Measurements from ENCODE around the gene CLEC2A. TPM values are rescaled to one million over a fixed set of nuclear protein-coding genes. Genes with fewer than 3 reads are reported as not detected.
A peak's percentile ranks its signal among the peaks of the same experiment; 100 is the strongest.
"Not testable (repeated sequence)": the region's sequence is repeated elsewhere in the genome, so short reads cannot be mapped to it uniquely, and the experiment has no call there.

CLEC2A gene
- total RNA-seq (not detected), polyA plus RNA-seq (not detected), total RNA-seq (0 reads per million in 6 experiments)

GRCh38 chr12:9932270-9932669 lies at the start of gene CLEC2A:
Gene CLEC2A, minus strand, starts transcription at chr12:9932370. Its CDS starts 41 bp downstream, at chr12:9932329.
- no peaks in the 10 kb centered on the region for H3K9me3 Mint-ChIP-seq
- POLR2A ChIA-PET = no interaction called here
- ATAC-seq (no peak), DNase-seq (no peak)
- H3K27ac Mint-ChIP-seq = no peak within 1 kb of the TSS
- H3K4me3 Mint-ChIP-seq = no peak within 1 kb of the TSS
- H3K27me3 Mint-ChIP-seq = peaks cover 0 to 4% (median 0%) of the 10 kb centered on the region in 5 donors
- no peaks in the 10 kb centered on the region for H3K4me1 Mint-ChIP-seq
- no peaks in the 10 kb centered on the region for H3K36me3 Mint-ChIP-seq

GRCh38 chr12:9980126-9980525 lies 48.0 kb upstream of the CLEC2A start:
- Mint-ChIP-seq H3K27me3 (peaks cover 0 to 16% (median 3%) of the 10 kb centered on the region in 5 donors), H3K4me3 (no peak overlapping the region), H3K36me3 (peaks cover 0 to 16% (median 11%) of the 10 kb centered on the region in 3 donors), H3K4me1 (no peaks in the 10 kb centered on the region), H3K27ac (no peak overlapping the region), H3K9me3 (peaks cover 0 to 24% (median 13%) of the 10 kb centered on the region in 9 donors)
- POLR2A ChIA-PET = no interaction called here
- no peak for ATAC-seq
- DNase-seq = no peak

DNA sequence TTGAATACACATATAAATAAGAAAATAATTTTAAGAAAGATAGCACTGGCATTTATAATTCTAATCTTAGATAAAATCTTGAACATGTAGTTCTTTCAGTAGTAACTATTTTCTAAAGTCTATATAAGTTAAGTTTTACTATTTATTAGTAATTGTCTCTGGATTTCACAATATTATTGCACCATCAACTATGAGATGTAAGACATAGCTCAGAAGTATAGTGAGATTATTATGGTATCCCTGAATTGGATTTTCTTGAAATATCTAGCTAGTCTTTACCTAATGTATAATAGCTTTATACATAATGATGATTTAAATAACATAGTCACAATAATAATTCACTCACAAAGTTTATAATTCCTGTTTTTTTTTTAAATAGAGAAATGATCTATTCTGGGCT lies 45.7 kb upstream of the CLEC2A start:
- POLR2A ChIA-PET = no interaction called here
- peaks cover 0 to 31% (median 12%) of the 10 kb centered on the region in 5 donors for H3K27me3 Mint-ChIP-seq
- DNase-seq (no peak), ATAC-seq (no peak)
- peaks cover 0 to 27% (median 15%) of the 10 kb centered on the region in 9 donors for H3K9me3 Mint-ChIP-seq
- no peak overlapping the region for H3K27ac Mint-ChIP-seq
- H3K4me1 Mint-ChIP-seq = no peaks in the 10 kb centered on the region
- H3K4me3 Mint-ChIP-seq = no peak overlapping the region
- H3K36me3 Mint-ChIP-seq = peaks cover 0 to 20% (median 13%) of the 10 kb centered on the region in 3 donors

GRCh38 chr12:9976626-9977025 lies 44.5 kb upstream of the CLEC2A start:
- H3K4me3 Mint-ChIP-seq, DNase-seq, ATAC-seq, H3K4me1 Mint-ChIP-seq, POLR2A ChIA-PET, H3K27ac Mint-ChIP-seq: not testable (repeated sequence)
- H3K36me3 Mint-ChIP-seq = peaks cover 0 to 20% (median 13%) of the 10 kb centered on the region in 3 donors
- peaks cover 0 to 31% (median 12%) of the 10 kb centered on the region in 5 donors for H3K27me3 Mint-ChIP-seq
- H3K9me3 Mint-ChIP-seq = peaks cover 0 to 27% (median 15%) of the 10 kb centered on the region in 9 donors

- no peak overlapping the region for H3K4me3 Mint-ChIP-seq
- H3K27ac Mint-ChIP-seq = no peak overlapping the region
- POLR2A ChIA-PET = no interaction called here
- H3K27me3 Mint-ChIP-seq = peaks cover 0 to 31% (median 12%) of the 10 kb centered on the region in 5 donors
- DNase-seq (no peak), ATAC-seq (no peak)
- peaks cover 0 to 20% (median 13%) of the 10 kb centered on the region in 3 donors for H3K36me3 Mint-ChIP-seq
- peaks cover 0 to 27% (median 15%) of the 10 kb centered on the region in 9 donors for H3K9me3 Mint-ChIP-seq
- H3K4me1 Mint-ChIP-seq = no peaks in the 10 kb centered on the region
These were observed 43.4 kb upstream of the CLEC2A start for GRCh38 chr12:9975614-9976013.

- POLR2A ChIA-PET, H3K27ac Mint-ChIP-seq, H3K4me1 Mint-ChIP-seq, ATAC-seq, H3K4me3 Mint-ChIP-seq, DNase-seq: not testable (repeated sequence)
- peaks cover 0 to 22% (median 12%) of the 10 kb centered on the region in 5 donors for H3K27me3 Mint-ChIP-seq
- H3K9me3 Mint-ChIP-seq = peaks cover 0 to 27% (median 15%) of the 10 kb centered on the region in 9 donors
- H3K36me3 Mint-ChIP-seq = peaks cover 0 to 20% (median 11%) of the 10 kb centered on the region in 3 donors
These were observed 42.6 kb upstream of the CLEC2A start for GRCh38 chr12:9974731-9975130.

DNA sequence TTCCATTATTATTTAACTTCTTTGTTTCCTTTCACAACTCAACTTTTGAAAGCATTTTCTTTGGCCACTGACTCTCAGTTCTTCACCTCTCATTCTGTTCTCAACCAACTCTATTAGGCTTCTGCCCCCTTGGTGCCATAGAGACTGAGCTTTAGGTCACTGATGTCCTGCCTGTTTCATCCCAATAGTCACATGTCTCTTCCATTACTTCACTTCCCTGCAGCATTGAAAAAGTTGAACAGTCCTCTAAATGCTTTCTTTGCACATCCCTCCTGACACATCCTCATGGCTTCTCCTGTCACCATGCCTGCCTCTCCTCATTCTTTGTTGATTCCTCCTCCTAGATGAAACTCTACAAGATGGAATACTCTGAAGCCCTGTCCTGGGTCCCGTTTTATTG lies 41.8 kb upstream of the CLEC2A start:
- Mint-ChIP-seq H3K9me3 (peaks cover 0 to 27% (median 15%) of the 10 kb centered on the region in 9 donors), H3K36me3 (peaks cover 0 to 20% (median 9%) of the 10 kb centered on the region in 3 donors), H3K27ac (peak overlapping the region in 1 of 10 donors; percentile 15), H3K27me3 (peaks cover 0 to 20% (median 12%) of the 10 kb centered on the region in 5 donors), H3K4me1 (no peaks in the 10 kb centered on the region), H3K4me3 (peak overlapping the region in 1 of 10 donors; percentile 59)
- POLR2A ChIA-PET = no interaction called here
- no peak for ATAC-seq
- no peak for DNase-seq

- Mint-ChIP-seq H3K36me3 (peaks cover 0 to 9% (median 7%) of the 10 kb centered on the region in 3 donors), H3K4me3 (peak within 1 kb of the TSS in 1 of 10 donors; percentile 51), H3K27ac (no peak within 1 kb of the TSS), H3K9me3 (peaks cover 0 to 14% (median 7%) of the 10 kb centered on the region in 9 donors), H3K4me1 (peaks cover 0 to 2% (median under 1%) of the 10 kb centered on the region in 4 donors), H3K27me3 (peaks cover 0 to 20% (median 5%) of the 10 kb centered on the region in 5 donors)
- ATAC-seq (no peak), DNase-seq (no peak)
- POLR2A ChIA-PET = no interaction called here
These were observed 39.0 kb upstream of the CLEC2A start, which contains the start of gene CLEC12A for GRCh38 chr12:9971181-9971580. Gene CLEC12A, plus strand, starts transcription at chr12:9971409. Its CDS starts 188 bp downstream, at chr12:9971597.

DNA sequence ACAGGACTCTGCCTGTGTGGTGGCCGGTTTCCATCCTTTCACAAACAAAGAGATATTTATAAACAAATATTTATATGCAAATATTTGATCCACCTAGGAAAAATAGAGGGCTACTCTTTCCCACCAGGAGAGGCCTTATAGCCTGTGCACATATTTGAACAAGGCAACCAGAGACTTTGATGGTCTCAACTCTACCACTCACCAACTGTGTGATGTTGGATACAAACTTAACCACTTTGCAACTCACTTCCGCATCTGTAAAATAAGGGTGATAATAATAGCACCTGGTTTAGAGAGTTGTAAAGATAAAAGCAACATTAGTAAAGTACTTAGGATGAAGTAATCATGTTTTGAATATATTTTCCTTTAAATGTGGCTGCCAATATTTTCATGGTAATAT lies 37.5 kb upstream of the CLEC2A start:
- Mint-ChIP-seq H3K27me3 (peaks cover 0 to 10% (median 5%) of the 10 kb centered on the region in 5 donors), H3K4me3 (no peak overlapping the region), H3K27ac (no peak overlapping the region), H3K9me3 (no peaks in the 10 kb centered on the region), H3K4me1 (peaks cover 0 to 2% (median under 1%) of the 10 kb centered on the region in 4 donors), H3K36me3 (no peaks in the 10 kb centered on the region)
- ATAC-seq (no peak), DNase-seq (no peak)
- POLR2A ChIA-PET = no interaction called here

DNA sequence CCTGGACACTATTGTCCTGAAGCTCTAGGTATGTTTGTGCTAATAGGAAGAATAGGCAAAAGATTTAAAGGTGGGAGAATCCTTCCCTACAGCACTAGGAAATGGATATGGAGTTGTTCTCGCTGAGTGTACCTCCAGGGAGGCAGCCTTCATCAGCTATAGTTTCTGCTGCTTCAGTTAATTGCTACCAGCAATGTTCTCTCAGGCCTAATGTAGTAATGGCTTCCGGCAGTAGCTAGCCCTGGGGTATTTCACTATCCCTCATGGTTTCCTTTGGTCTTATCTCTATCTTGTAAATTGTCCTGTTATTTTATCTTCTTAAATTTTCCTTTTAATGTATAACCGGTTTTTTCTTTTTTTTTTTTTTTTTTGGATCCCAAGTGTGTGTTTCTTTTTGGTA lies 29.7 kb upstream of the CLEC2A start:
- no peak overlapping the region for H3K27ac Mint-ChIP-seq
- peaks cover 0 to 2% (median 0%) of the 10 kb centered on the region in 9 donors for H3K9me3 Mint-ChIP-seq
- no peak for DNase-seq
- no peak for ATAC-seq
- H3K4me3 Mint-ChIP-seq = no peak overlapping the region
- H3K4me1 Mint-ChIP-seq = peaks cover 11 to 34% (median 30%) of the 10 kb centered on the region in 4 donors
- POLR2A ChIA-PET = no interaction called here
- no peaks in the 10 kb centered on the region for H3K36me3 Mint-ChIP-seq
- H3K27me3 Mint-ChIP-seq = no peaks in the 10 kb centered on the region

- Mint-ChIP-seq H3K27ac (no peak overlapping the region), H3K36me3 (no peaks in the 10 kb centered on the region), H3K27me3 (no peaks in the 10 kb centered on the region), H3K4me1 (peaks cover 9 to 39% (median 33%) of the 10 kb centered on the region in 4 donors), H3K4me3 (no peak overlapping the region), H3K9me3 (peaks cover 0 to 2% (median 0%) of the 10 kb centered on the region in 9 donors)
- POLR2A ChIA-PET = no interaction called here
- ATAC-seq (peak; percentile 25 to 47), DNase-seq (peak in 1 of 10 donors; percentile 8)
These were observed 28.9 kb upstream of the CLEC2A start for GRCh38 chr12:9961106-9961505.

- no peak overlapping the region for H3K27ac Mint-ChIP-seq
- peak overlapping the region in 1 of 10 donors; percentile 21 for H3K4me3 Mint-ChIP-seq
- peaks cover 9 to 44% (median 36%) of the 10 kb centered on the region in 4 donors for H3K4me1 Mint-ChIP-seq
- POLR2A ChIA-PET = no interaction called here
- peaks cover 0 to 2% (median 0%) of the 10 kb centered on the region in 9 donors for H3K9me3 Mint-ChIP-seq
- no peaks in the 10 kb centered on the region for H3K27me3 Mint-ChIP-seq
- no peak for DNase-seq
- ATAC-seq = no peak
- H3K36me3 Mint-ChIP-seq = no peaks in the 10 kb centered on the region
These were observed 28.4 kb upstream of the CLEC2A start for GRCh38 chr12:9960590-9960989.

DNA sequence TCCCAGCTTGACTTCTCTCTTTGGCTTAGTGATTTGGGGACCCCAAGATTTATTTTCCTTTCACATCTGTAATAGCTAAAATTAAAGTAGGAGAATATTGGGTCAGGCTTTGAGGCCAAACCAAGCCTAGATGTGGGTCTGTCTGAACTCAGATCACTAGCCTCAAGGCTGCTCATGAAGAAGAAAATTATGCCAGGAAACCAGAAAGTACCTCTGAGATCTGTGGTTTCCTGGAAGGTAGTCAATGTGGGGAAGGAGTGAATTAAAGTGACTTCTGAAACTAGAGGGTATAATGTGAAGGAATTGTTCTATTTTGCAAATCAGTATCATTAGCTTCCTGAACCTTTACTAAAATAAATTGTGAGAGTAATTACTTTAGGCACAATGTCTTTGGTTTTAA lies 25.7 kb upstream of the CLEC2A start:
- peaks cover 9 to 49% (median 36%) of the 10 kb centered on the region in 4 donors for H3K4me1 Mint-ChIP-seq
- peak overlapping the region in 3 of 10 donors; percentile 12 to 70 (median 27) for H3K27ac Mint-ChIP-seq
- POLR2A ChIA-PET = no interaction called here
- no peaks in the 10 kb centered on the region for H3K36me3 Mint-ChIP-seq
- peaks cover 0 to 1% (median 0%) of the 10 kb centered on the region in 9 donors for H3K9me3 Mint-ChIP-seq
- peak overlapping the region in 8 of 10 donors; percentile 0 to 72 (median 34) for H3K4me3 Mint-ChIP-seq
- peak in 1 of 2 donors; percentile 76 for ATAC-seq
- no peaks in the 10 kb centered on the region for H3K27me3 Mint-ChIP-seq
- DNase-seq = peak in 1 of 10 donors; percentile 32

Measured in naive thymus-derived CD8-positive, alpha-beta T cell (primary cell).